Kidney (tissue), 22 donors: ENCODE data around the gene CLEC17A. TPM values are rescaled to one million over a fixed set of nuclear protein-coding genes. Genes with fewer than 3 reads are reported as not detected.

Experiments
- DNase-seq, 5 donors: peaks; one replicate each; pipeline ENCODE4 v3.0.0-alpha.2; 2013 to 2020
- FAIRE-seq: peaks from 2 replicates; lab custom pipeline; 2012; peaks lifted over from hg19 to GRCh38; lab: Jason Lieb, UNC
- H3K27ac ChIP-seq, 2 donors: one replicate each; pipeline ENCODE4 v1.7.0; 2013; ENCODE audit warnings: low read depth in 2 of 2, low read length in 2 of 2, inconsistent platforms in 1 of 2
- H3K27me3 ChIP-seq: one replicate; pipeline ENCODE4 v1.7.1; 2013; ENCODE audit warnings: low read length, inconsistent platforms; ENCODE audit not compliant: control insufficient read depth, insufficient read depth
- H3K36me3 ChIP-seq, 3 donors: one replicate each; pipeline versions ENCODE4 v1.7.0 to v1.7.1; 2013; ENCODE audit warnings: low read length in 3 of 3, control low read depth in 1 of 3, inconsistent platforms in 1 of 3; ENCODE audit not compliant: insufficient read depth in 3 of 3, control insufficient read depth in 2 of 3
- H3K4me1 ChIP-seq, 3 donors: one replicate each; pipeline versions ENCODE4 v1.7.0 to v1.7.1; 2013; ENCODE audit warnings: low read length in 3 of 3, inconsistent platforms in 1 of 3, low read depth in 1 of 3; ENCODE audit not compliant: control insufficient read depth in 2 of 3, insufficient read depth in 2 of 3
- H3K4me3 ChIP-seq, 3 donors: one replicate each; pipeline versions ENCODE4 v1.7.0 to v1.8.1; 2013; ENCODE audit warnings: low read length in 3 of 3, control low read depth in 1 of 3, inconsistent platforms in 1 of 3
- H3K9ac ChIP-seq, 3 donors: one replicate each; pipeline versions ENCODE4 v1.7.0 to v1.7.1; 2013; ENCODE audit warnings: low read length in 3 of 3, control low read depth in 1 of 3, inconsistent platforms in 1 of 3
- H3K9me3 ChIP-seq, 3 donors: one replicate each; pipeline versions ENCODE4 v1.7.0 to v1.7.1; 2013; ENCODE audit warnings: low read length in 3 of 3, control low read depth in 1 of 3, inconsistent platforms in 1 of 3; ENCODE audit not compliant: control insufficient read depth in 2 of 3, insufficient read depth in 1 of 3
- intact Hi-C: fragments of 100-400 bp; cut with DNase I; formaldehyde crosslinking; loops from one replicate; pipeline ENCODE4 v1.11.1; 2022
- long read RNA-seq, 10 donors: library from polyadenylated mRNA in 1 of 10; unstranded in 1 of 10; transcript quantifications; one replicate each; pipeline ENCODE4 v2.0.0 and lab custom pipeline, GENCODE V29; 2021 to 2026
- polyA plus RNA-seq: library from polyadenylated mRNA; stranded (reverse); fragments of 350-450 nt; fragmentation: Illumina TruSeq; extraction: RNeasy Lipid Tissue Mini Kit (QIAGEN cat#74804); gene quantifications from one replicate; pipeline ENCODE4 v1.2.3, GENCODE V29; 2014; ENCODE audit warnings: low read depth, low replicate concordance; ENCODE audit not compliant: insufficient read depth
- total RNA-seq: library from RNA; stranded (reverse); fragmentation: NEBNext Ultra II Directional; extraction: Animal tissue kit (Norgen Biotek cat#: 25700); gene quantifications from one replicate; pipeline ENCODE4 v1.2.1, GENCODE V29; 2021
- TF ChIP-seq, protein P1 (sequence below): IDR thresholded peaks from 3 replicates; pipeline ENCODE4 v1.5.1; 2012; ENCODE audit warnings: mild to moderate bottlenecking, moderate library complexity, borderline replicate concordance; ENCODE audit not compliant: insufficient read depth; ENCODE audit errors: extremely low read depth
- donor health status: control.
- donor health status: control.
- donor health status: control.
- donor health status: control.
- donor health status: control.
- donor health status: DM: yes; HTN: yes; CAD: no.
- donor health status: Normal renal cell carcinoma (clear cell type).

CLEC17A gene, protein sequence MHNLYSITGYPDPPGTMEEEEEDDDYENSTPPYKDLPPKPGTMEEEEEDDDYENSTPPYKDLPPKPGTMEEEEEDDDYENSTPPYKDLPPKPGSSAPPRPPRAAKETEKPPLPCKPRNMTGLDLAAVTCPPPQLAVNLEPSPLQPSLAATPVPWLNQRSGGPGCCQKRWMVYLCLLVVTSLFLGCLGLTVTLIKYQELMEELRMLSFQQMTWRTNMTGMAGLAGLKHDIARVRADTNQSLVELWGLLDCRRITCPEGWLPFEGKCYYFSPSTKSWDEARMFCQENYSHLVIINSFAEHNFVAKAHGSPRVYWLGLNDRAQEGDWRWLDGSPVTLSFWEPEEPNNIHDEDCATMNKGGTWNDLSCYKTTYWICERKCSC
- 0.76 TPM for total RNA-seq
- polyA plus RNA-seq, result not detected
- long read RNA-seq, donor 1, result 0 reads
- long read RNA-seq, donor 2, result 0 reads
- long read RNA-seq, donor 3, result 0 reads
- long read RNA-seq, donor 4, result 0 reads
- long read RNA-seq, donor 5, result 0 reads
- long read RNA-seq, donor 6, result 0 reads
- long read RNA-seq, donor 7, result 0 reads
- long read RNA-seq, donor 8, result 0 reads
- long read RNA-seq, donor 9, result 0 reads
- long read RNA-seq, donor 10, result 0 reads

DNA sequence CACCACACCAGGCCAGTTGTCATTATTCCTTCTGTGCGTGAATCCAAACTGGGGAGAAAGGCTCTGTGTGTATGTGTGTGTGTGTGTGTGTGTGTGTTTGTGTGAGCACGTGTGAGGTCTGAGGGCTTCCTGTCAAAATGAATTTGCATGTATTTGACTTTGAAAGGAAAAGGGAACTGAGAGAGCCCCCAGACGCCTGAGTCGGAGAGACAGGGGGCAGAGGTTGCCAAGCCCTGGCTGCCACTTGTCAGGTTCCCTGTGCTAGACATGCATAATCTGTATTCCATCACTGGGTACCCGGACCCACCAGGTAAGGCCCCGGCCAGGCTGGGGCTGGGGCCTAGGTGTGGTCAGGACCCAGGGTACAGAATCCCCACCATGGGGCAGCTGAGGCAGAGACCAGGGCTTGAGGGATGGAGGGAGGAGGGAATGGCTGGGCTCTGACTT lies at the start of gene CLEC17A:
CLEC17A (plus strand) TSS at position 191 of the 447 bp plus-strand sequence; CDS start at position 268, 77 bp downstream.
- Histone ChIP-seq H3K9ac (no peak within 1 kb of the TSS), H3K4me1 (no peaks in the 10 kb centered on the region), H3K27ac (no peak within 1 kb of the TSS), H3K36me3 (no peaks in the 10 kb centered on the region), H3K4me3 (no peak within 1 kb of the TSS), H3K27me3 (no peaks in the 10 kb centered on the region), H3K9me3 (no peaks in the 10 kb centered on the region)
- FAIRE-seq, result no peak
- DNase-seq, result no peak
- intact Hi-C loops, result no loop called here
- TF ChIP-seq, protein P1, sequence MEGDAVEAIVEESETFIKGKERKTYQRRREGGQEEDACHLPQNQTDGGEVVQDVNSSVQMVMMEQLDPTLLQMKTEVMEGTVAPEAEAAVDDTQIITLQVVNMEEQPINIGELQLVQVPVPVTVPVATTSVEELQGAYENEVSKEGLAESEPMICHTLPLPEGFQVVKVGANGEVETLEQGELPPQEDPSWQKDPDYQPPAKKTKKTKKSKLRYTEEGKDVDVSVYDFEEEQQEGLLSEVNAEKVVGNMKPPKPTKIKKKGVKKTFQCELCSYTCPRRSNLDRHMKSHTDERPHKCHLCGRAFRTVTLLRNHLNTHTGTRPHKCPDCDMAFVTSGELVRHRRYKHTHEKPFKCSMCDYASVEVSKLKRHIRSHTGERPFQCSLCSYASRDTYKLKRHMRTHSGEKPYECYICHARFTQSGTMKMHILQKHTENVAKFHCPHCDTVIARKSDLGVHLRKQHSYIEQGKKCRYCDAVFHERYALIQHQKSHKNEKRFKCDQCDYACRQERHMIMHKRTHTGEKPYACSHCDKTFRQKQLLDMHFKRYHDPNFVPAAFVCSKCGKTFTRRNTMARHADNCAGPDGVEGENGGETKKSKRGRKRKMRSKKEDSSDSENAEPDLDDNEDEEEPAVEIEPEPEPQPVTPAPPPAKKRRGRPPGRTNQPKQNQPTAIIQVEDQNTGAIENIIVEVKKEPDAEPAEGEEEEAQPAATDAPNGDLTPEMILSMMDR, result no peak

DNA sequence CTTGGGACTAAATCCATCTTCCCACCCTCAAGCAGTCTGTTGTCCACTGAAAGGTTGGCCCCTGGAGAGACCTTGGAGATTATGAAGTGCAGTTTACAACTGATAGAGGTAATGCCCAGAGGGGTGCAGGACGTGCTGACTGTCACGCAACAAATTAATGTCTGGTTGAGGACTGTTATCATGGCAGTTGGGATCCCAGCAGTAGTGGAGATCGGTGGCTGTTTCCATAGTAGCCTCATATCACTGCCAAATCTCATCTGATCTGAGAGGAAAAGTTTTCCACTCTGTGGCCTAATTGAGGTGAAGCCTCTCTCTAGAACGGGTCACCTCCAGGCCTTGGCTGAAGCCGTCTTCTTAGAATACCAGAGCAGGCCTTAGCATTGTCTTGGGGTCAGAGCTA lies 49.4 kb upstream of the CLEC17A start:
- TF ChIP-seq, protein P1, result no peak
- peaks cover 0 to 12% (median 7%) of the 10 kb centered on the region in 3 donors for H3K4me1 ChIP-seq
- no peaks in the 10 kb centered on the region for H3K9me3 ChIP-seq
- DNase-seq (no peak), FAIRE-seq (no peak)
- no peaks in the 10 kb centered on the region for H3K27me3 ChIP-seq
- peak overlapping the region in 1 of 3 donors; percentile 51 for H3K9ac ChIP-seq
- peak overlapping the region in 1 of 2 donors; percentile 48 for H3K27ac ChIP-seq
- H3K4me3 ChIP-seq, result no peak overlapping the region
- intact Hi-C loops, result no loop called here
- no peaks in the 10 kb centered on the region for H3K36me3 ChIP-seq

DNA sequence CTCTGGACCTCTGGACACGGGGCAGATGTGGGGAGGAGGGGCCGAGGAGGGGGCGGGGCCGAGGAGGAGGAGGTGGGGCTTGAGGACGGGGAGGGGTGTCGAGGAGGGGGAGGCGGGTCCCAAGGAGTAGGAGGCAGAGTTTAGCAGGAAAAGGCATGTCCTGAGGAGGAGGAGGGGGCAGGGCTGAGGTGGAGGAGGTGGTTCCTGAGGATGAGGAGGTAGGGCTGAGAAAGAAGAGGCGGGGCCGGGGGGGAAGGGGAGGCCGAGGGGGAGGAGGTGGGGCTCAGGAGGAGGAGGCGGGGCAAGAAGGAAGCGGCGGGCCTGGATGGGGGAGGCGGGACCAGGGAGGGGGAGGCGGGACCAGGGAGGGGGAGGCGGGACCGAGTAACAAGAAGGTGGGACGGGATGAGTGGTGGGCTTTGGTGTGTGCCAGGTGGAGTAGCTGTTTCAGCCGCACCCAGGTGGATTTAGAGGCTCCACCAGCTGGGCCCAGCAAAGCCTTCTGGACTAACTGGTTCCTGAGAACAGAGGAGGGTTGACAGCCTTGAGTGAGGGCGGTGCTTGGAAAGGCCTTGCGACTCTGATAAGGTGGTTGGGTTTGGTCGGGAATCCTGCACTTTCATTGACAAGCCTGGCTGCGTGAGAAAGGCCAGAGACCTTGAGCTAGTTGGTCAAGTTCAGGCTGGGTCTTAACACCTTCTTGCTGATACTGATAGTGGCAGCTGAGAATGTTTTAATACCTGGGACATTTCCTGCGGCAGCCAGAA lies 45.8 kb upstream of the CLEC17A start:
- no peaks in the 10 kb centered on the region for H3K9me3 ChIP-seq
- intact Hi-C loops, result no loop called here
- H3K9ac ChIP-seq, result no peak overlapping the region
- TF ChIP-seq, protein P1, result no peak
- H3K4me1 ChIP-seq, result peaks cover 0 to 9% (median 7%) of the 10 kb centered on the region in 3 donors
- FAIRE-seq (no peak), DNase-seq (peak; percentile 84 to 93 (median 87))
- H3K27me3 ChIP-seq, result no peaks in the 10 kb centered on the region
- peaks cover 0 to 2% (median 0%) of the 10 kb centered on the region in 3 donors for H3K36me3 ChIP-seq
- H3K4me3 ChIP-seq, result no peak overlapping the region
- no peak overlapping the region for H3K27ac ChIP-seq
